ENCODE measurements around the gene PRDM16.

DNA sequence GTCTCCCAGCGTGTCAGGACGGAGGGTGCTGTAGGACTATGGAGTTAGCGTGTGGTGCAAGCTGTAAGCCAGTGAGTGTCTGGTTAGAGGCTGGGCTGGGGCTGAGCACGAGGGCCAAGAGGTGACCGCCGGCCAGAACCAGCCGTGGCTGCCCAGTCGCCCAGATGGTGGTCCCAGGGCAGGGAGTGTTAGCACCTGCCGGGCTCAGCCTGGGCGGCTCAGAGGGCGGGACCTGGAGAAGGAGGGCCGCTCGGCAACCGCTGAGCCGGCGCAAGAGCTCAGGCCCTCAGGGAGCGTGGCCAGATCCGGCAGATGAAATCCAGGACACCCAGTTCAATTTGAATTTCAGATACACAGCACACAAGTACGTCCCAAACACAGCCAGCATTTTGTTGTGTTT is 87.9 kb downstream of the PRDM16 start:
- TF ChIP-seq, protein P1, sequence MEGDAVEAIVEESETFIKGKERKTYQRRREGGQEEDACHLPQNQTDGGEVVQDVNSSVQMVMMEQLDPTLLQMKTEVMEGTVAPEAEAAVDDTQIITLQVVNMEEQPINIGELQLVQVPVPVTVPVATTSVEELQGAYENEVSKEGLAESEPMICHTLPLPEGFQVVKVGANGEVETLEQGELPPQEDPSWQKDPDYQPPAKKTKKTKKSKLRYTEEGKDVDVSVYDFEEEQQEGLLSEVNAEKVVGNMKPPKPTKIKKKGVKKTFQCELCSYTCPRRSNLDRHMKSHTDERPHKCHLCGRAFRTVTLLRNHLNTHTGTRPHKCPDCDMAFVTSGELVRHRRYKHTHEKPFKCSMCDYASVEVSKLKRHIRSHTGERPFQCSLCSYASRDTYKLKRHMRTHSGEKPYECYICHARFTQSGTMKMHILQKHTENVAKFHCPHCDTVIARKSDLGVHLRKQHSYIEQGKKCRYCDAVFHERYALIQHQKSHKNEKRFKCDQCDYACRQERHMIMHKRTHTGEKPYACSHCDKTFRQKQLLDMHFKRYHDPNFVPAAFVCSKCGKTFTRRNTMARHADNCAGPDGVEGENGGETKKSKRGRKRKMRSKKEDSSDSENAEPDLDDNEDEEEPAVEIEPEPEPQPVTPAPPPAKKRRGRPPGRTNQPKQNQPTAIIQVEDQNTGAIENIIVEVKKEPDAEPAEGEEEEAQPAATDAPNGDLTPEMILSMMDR (IDR thresholded peaks at IDR 0.05; ENCODE audit: low read depth, low read length): no peak
- TF ChIP-seq, protein P2, sequence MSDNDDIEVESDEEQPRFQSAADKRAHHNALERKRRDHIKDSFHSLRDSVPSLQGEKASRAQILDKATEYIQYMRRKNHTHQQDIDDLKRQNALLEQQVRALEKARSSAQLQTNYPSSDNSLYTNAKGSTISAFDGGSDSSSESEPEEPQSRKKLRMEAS (IDR thresholded peaks at IDR 0.05; ENCODE audit: low read depth, low read length): no peak
- TF ChIP-seq MYC (IDR thresholded peaks at IDR 0.05; ENCODE audit: low read depth, low read length) (no peak), POLR2A (IDR thresholded peaks at IDR 0.05; ENCODE audit: extremely low read depth, insufficient read length) (no peak)
